NCI-H1048 (cell line): Measurements from ENCODE around the gene COQ2.
"Not testable (repeated sequence)": the region's sequence is repeated elsewhere in the genome, so short reads cannot be mapped to it uniquely, and the experiment has no call there.

Experiments
- DNase-seq: peaks from one replicate; lab custom pipeline; 2025; lab: John Stamatoyannopoulos, UW

The COQ2 gene

DNA sequence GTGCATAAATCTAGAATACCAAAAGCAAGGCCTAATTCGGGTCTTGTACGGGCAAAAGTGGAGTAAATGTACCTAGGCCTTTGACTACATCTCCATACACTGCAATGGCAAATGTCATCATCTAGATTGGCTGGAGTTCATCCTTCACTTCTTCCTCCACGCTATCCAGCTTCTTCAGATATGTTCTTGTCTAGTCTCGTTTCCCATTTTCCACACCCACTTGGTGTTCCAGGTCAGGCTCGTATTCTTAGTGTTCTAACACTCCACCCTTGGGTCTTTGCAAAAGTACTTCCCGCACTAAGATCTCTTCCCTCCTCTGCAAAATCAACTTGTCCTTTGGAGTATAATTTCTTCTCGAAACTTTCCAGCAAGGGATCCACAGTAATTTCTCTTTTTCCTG lies 1.4 kb downstream of the COQ2 start:
- DNase-seq = no peak

GRCh38 chr4:83282049-83282535 lies 2.5 kb downstream of the COQ2 start:
- DNase-seq = peak; percentile 22

- DNase-seq = no peak
Measured at GRCh38 chr4:83281307-83281706, 3.3 kb downstream of the COQ2 start.

DNA sequence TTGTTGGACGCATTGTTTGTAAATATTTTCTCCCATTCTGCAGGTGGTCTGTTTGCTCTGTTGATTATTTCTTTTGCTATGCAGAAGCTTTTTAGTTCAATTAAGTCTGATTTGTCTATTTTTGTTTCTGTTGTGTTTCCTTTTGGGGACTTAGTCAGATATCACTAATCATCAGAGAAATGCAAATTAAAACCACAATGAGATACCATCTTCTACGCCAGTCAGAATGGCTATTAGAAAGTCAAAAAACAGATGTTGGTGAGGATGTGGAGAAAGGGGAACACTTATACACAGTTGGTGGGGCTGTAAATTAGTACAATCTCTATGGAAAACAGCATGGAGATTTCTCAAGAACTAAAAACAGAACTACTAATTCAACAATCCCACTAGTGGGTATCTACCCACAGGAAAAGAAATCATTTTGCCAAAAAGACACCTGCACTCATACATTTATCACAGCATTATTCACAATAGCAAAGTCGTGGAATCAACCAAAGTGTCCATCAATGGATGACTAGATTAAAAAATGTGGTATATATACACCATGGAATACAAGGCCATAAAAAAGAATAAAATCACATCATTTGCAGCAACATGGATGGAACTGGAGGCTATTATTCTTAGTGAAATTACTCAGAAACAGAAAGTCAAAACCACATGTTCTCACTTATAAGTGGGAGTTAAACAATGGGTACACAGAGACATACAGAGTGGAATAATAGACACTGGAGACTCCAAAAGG lies 8.1 kb downstream of the COQ2 start:
- DNase-seq = no peak

- not testable (repeated sequence) for DNase-seq
Measured at GRCh38 chr4:83273926-83274325, 10.7 kb downstream of the COQ2 start.

DNA sequence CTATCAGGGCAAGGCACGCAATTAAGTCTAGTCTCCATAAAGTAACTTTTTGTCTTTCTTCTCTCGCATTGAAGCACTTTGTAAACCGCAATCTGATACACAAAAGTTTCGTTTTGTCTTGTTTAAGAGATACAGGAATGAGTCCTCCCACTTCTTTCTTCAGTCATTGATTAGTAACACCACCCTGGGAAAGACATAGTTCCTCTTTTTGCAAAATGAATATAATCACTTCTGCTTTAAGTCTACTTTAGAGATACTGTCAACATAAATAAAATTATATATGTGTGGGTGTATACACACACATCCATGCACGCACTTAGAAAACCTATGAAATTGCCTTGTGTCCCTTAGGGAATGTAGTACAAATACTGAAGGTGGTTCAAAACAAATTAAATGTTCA lies 11.7 kb downstream of the COQ2 start:
- DNase-seq = no peak

DNA sequence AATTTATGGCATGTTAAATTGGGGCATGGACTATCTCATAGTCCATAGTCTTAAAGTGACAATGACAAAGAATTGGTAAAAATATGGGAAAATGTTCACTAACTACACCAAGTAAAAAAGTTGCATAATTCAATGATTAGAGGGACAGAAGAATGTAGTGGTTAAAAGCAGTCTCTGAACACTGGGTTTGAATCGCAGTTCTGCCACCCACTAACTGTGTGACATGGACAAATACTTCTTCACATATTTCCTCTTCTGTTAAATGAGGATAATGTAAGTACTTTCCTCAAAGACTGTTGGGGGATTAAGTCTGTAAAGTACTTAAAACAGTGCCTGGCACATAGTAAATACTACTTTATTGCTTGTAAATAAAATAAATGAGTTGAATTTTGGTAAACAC lies 15.3 kb downstream of the COQ2 start:
- no peak for DNase-seq

DNA sequence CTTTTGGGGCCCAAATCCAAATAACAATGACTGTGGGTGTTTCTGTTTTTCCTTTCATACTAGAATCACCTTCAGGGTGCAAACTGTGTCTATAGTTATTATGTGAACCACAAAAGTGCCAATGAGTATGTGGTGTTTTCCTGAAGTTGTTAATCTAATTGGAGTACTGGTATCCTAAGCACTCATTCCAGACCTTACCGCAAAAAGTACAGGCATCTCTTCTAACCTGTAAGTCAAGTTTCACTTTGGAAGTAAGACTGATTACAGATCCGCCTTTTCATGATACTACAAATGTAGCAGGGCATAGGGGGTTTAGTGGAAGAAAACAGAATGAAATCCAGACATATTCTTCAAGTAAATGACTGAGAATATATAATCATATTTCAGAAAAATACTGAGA lies 16.1 kb downstream of the COQ2 start:
- no peak for DNase-seq

- DNase-seq = no peak
Measured at GRCh38 chr4:83267830-83268475, 16.6 kb downstream of the COQ2 start.

DNA sequence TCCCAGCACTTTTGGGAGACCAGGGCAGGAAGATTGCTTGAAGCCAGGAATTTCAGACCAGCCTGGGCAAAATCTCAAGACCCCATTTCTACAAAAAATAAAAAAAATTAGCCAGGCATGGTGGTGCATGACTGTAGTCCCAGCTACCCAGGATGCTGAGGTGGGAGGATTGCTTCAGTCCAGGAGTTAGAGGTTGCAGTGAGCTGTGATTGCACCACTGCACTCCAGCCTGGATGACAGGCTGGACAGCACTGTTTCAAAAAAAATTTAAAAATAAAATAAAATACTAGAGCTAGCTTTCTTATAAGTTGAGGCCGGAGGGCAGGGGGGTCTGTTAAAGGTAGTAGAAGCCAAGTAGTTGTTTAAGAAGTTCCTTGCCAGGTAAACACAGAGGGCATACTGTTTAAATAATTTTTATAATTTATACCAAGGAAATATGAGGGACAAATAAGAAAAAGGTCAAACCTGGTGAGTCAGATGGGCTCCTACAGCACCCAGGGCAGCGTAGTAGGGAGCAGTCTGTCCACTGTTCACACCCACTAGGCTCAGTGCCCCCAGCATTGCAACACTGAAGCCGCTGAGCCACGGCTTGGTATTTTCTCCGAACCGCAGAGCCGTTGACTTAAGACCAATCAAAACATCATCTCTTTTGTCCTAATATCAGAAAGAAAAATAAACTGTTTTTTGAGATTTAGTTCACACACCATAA lies 17.3 kb downstream of the COQ2 start:
- DNase-seq = no peak

DNA sequence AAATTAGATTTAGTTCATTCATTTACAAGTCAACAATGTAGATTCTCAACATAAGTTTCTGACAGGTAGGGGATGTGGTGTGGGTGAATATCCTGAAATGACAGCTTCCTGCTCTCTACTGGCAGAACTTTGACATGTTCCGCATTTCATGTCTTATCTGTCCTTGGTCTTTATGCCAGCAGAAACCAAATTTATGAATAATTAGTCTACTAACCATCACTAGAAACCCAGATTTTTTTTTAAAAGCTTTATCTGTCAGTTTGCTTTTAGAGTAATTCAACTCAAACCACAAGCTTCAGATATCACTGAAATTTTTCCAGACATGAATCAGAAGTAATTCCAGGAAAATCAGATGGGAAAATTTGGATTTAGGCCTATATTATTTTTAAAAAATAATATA lies 17.9 kb downstream of the COQ2 start:
- DNase-seq = no peak

DNA sequence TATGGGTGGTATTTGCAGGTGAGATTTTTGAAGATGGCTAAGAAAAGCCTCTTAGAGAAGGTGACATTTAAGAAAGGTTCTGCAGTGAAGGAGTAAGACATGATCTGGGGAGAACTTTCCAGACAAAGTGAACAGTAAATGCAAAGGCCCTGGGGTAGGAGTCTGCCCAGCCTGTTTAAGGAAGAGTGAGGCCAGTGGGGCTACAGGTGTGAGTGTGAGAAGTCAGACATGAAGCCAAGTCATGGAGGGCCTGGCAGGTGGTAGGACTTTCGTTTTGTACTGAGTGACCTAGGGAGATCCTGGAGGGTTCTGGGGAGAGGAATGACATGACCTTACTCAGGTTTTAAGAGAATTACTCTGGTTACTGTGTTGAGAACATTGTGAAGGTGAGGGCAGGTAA lies 21.5 kb downstream of the COQ2 start:
- no peak for DNase-seq

GRCh38 chr4:83262682-83263081 lies 21.9 kb downstream of the COQ2 start:
- no peak for DNase-seq

DNA sequence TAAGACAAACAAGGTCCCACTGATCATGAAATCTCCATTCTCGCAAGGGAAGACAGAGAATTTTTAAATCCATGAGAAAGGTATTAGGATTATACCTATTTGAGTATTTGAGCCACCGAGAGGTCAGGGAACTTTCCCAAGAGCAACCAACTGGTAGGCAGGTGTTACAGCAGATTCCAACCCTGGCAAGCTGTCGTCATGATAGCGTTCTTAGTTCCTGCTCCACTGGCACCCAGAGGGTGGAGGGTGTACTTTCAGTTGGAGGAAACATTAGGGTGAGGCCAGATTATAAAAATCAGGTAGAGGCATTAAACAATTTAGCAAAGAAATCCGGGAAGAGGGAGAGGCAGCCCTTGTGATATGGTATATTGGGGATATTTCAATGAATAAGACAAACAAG lies 23.3 kb downstream of the COQ2 start:
- DNase-seq = no peak

- no peak for DNase-seq
Measured at GRCh38 chr4:83259586-83259985, 25.0 kb downstream of the COQ2 start.

GRCh38 chr4:83258461-83258860 lies 26.1 kb downstream of the COQ2 start:
- no peak for DNase-seq

- DNase-seq = no peak
Measured at GRCh38 chr4:83257811-83258210, 26.8 kb downstream of the COQ2 start.

GRCh38 chr4:83255584-83255983 lies 29.0 kb downstream of the COQ2 start:
- DNase-seq = no peak

- DNase-seq = no peak
Measured at GRCh38 chr4:83252782-83253405, 31.7 kb downstream of the COQ2 start.

DNA sequence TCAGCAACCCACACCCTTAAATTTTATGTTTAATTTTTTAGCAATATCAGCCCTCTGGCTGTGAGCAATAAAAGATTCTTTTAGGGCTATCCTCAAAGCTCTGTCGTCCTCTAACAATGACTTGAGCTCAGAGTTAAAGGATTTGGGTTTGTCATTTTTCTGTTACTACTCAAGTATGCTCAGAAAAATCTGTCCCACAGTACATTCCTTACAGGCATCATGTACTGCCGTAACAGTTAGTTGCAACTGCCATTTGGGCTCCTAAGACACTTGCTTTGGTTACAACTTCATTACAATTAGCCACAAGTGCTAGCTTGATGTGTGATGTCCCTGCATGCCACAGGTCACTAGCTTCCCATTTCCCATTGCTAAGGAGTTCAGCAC lies 33.2 kb downstream of the COQ2 start:
- no peak for DNase-seq

DNA sequence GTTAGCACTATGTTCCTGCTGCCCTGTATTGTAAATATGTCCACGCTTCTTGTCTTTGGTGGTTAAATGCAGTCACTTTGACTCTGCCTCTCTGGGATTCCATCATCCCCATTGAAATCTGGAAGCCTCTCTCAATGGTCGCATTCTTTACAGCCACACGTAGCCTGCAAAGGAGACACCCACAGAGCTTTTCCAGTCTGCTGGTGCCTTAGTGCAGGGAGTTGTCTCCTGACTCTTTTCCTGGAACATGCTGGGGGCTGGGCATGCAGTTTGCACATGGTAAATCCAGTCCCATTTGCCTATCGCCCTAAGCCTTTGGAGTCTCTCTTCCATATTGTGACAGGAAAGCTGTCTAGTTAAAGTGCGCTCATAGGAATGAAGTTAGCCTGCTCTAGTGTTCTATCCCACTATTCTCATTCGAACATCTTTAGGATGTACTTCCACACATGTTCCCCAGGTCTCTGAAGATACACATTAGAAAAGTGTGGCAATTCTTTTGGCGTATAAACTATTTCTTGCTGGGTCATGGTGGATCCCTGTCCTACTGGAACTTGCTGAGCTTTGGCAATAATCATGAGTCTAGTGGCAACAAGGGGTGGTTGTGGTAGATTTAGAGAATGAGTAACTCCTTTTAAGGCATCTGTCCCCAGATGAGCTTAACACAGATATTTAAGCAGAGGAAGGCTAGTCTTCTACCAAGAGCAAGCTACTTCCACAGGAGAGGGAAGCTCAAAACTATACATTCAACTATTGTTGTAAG lies 33.7 kb downstream of the COQ2 start:
- no peak for DNase-seq

DNA sequence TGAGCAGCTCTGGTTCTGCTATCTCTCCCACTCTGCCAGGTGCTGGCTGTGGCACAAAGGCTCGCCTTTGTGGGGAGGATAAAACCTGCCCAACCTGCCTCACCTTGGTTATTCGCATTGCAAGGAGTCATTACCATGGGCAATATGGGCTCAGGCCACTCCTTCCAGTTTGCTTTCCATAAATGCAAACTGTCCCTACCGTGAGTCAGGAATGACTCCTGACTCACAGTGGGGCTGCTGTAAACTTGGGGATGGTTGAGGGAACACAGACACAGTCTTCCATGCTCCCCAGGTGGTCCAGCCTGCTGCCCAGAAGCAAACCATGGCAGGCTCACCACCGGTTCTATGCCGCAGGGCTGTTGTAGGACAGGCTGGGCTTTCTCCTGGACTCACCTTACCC lies 36.1 kb downstream of the COQ2 start:
- DNase-seq = no peak
